ENCODE results near the gene USP8. TPM values are rescaled to one million over a fixed set of nuclear protein-coding genes. Genes with fewer than 3 reads are reported as not detected.

Gene USP8
- polyA plus RNA-seq, 1 donor from 2014 or later = 31.8 TPM

DNA sequence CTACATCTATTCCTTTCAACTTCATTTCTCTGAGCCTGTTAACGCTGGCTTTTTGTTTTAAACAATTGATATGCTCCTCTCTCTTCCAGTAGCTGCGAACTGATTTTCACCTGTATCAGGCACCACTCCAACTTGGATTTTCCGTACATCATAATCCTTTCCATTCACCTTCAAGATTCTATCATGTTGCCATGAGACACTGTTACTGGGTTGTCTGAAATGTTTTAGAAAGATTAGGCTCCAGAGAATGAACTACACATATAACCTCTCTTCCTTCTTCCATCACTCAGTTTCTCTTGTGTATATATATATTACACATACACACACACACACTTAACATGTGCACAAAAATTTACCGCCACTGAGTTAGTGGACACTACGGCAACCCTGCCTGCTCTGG lies 122.4 kb downstream of the USP8 start, which contains the start of gene USP50:
TSS of gene USP50 (minus strand) at position 101 of the 400 bp plus-strand sequence. CDS start 141 bp downstream, outside the sequence.
- no peak within 1 kb of the TSS for H2AFZ ChIP-seq (ENCODE audit: low read depth, low read length)
- H3K4me3 ChIP-seq (ENCODE audit: low read length) = no peak within 1 kb of the TSS
- no peak within 1 kb of the TSS for H3K4me2 ChIP-seq (ENCODE audit: low read length)
- no peak within 1 kb of the TSS for H3K27ac ChIP-seq (ENCODE audit: low read length)
- H3K9me2 ChIP-seq (ENCODE audit: insufficient read depth, low read length) = no peaks in the 10 kb centered on the region
- no peaks in the 10 kb centered on the region for H3K79me2 ChIP-seq (replicated peaks; ENCODE audit: insufficient read depth, low read length)
- no peak within 1 kb of the TSS for H3K9ac ChIP-seq (ENCODE audit: low read length)
- no peaks in the 10 kb centered on the region for H3F3A ChIP-seq (ENCODE audit: insufficient read depth, low read length, poor library complexity, severe bottlenecking)
- no peaks in the 10 kb centered on the region for H3K27me3 ChIP-seq (ENCODE audit: insufficient read depth, low read depth, low read length)
- H3K9me3 ChIP-seq (ENCODE audit: low read length) = no peaks in the 10 kb centered on the region
- no peaks in the 10 kb centered on the region for H4K20me1 ChIP-seq (ENCODE audit: insufficient read depth)
- H3K36me3 ChIP-seq (ENCODE audit: insufficient read depth, low read length) = no peaks in the 10 kb centered on the region
- TF ChIP-seq SMC3 (conservative IDR thresholded peaks at IDR 0.05; ENCODE audit: poor library complexity) (no peak), MXI1 (conservative IDR thresholded peaks at IDR 0.05; ENCODE audit: poor library complexity, severe bottlenecking) (no peak), EZH2 (IDR thresholded peaks at IDR 0.05; ENCODE audit: borderline replicate concordance, insufficient read depth, low read length, poor library complexity, severe bottlenecking) (no peak), POLR2AphosphoS5 (IDR thresholded peaks at IDR 0.05) (no peak), TAF1 (IDR thresholded peaks at IDR 0.05; ENCODE audit: low read depth) (no peak), EP300 (conservative IDR thresholded peaks at IDR 0.05; ENCODE audit: poor library complexity, severe bottlenecking) (no peak), RAD21 (conservative IDR thresholded peaks at IDR 0.05) (no peak)
- TF ChIP-seq, protein P1, sequence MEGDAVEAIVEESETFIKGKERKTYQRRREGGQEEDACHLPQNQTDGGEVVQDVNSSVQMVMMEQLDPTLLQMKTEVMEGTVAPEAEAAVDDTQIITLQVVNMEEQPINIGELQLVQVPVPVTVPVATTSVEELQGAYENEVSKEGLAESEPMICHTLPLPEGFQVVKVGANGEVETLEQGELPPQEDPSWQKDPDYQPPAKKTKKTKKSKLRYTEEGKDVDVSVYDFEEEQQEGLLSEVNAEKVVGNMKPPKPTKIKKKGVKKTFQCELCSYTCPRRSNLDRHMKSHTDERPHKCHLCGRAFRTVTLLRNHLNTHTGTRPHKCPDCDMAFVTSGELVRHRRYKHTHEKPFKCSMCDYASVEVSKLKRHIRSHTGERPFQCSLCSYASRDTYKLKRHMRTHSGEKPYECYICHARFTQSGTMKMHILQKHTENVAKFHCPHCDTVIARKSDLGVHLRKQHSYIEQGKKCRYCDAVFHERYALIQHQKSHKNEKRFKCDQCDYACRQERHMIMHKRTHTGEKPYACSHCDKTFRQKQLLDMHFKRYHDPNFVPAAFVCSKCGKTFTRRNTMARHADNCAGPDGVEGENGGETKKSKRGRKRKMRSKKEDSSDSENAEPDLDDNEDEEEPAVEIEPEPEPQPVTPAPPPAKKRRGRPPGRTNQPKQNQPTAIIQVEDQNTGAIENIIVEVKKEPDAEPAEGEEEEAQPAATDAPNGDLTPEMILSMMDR (IDR thresholded peaks at IDR 0.05; ENCODE audit: poor library complexity, severe bottlenecking) = no peak
- TF ChIP-seq, protein P2, sequence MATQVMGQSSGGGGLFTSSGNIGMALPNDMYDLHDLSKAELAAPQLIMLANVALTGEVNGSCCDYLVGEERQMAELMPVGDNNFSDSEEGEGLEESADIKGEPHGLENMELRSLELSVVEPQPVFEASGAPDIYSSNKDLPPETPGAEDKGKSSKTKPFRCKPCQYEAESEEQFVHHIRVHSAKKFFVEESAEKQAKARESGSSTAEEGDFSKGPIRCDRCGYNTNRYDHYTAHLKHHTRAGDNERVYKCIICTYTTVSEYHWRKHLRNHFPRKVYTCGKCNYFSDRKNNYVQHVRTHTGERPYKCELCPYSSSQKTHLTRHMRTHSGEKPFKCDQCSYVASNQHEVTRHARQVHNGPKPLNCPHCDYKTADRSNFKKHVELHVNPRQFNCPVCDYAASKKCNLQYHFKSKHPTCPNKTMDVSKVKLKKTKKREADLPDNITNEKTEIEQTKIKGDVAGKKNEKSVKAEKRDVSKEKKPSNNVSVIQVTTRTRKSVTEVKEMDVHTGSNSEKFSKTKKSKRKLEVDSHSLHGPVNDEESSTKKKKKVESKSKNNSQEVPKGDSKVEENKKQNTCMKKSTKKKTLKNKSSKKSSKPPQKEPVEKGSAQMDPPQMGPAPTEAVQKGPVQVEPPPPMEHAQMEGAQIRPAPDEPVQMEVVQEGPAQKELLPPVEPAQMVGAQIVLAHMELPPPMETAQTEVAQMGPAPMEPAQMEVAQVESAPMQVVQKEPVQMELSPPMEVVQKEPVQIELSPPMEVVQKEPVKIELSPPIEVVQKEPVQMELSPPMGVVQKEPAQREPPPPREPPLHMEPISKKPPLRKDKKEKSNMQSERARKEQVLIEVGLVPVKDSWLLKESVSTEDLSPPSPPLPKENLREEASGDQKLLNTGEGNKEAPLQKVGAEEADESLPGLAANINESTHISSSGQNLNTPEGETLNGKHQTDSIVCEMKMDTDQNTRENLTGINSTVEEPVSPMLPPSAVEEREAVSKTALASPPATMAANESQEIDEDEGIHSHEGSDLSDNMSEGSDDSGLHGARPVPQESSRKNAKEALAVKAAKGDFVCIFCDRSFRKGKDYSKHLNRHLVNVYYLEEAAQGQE (IDR thresholded peaks at IDR 0.05; ENCODE audit: borderline replicate concordance) = no peak

DNA sequence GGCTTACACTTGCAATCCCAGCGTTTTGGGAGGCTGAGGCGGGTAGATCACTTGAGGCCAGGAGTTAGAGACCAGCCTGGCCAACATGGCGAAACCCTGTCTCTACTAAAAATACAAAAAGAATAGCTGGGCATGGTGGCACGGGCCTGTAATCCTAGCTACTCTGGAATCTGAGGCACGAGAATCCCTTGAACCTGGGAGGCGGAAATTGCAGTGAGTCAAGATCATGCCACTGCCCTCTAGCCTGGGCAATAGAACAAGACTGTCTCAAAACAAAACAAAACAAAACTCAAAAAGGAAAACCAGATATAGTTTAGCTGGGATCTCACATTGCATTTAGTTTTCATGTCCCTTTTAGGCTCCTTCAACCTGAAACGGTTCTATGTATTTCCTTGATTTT lies 125.1 kb downstream of the USP8 start:
- Histone ChIP-seq H3K9me2 (ENCODE audit: insufficient read depth, low read length) (no peaks in the 10 kb centered on the region), H3K36me3 (ENCODE audit: insufficient read depth, low read length) (no peaks in the 10 kb centered on the region), H3K27me3 (ENCODE audit: insufficient read depth, low read depth, low read length) (no peaks in the 10 kb centered on the region)

More for the DNA sequence above, 125.1 kb downstream of the USP8 start:
- H3K4me3 ChIP-seq (ENCODE audit: low read length) = no peak overlapping the region
- TF ChIP-seq, protein P1 (IDR thresholded peaks at IDR 0.05; ENCODE audit: poor library complexity, severe bottlenecking) = no peak
- TF ChIP-seq, protein P2 (IDR thresholded peaks at IDR 0.05; ENCODE audit: borderline replicate concordance) = no peak
- TF ChIP-seq MXI1 (conservative IDR thresholded peaks at IDR 0.05; ENCODE audit: poor library complexity, severe bottlenecking) = no peak
- no peaks in the 10 kb centered on the region for H3K79me2 ChIP-seq (replicated peaks; ENCODE audit: insufficient read depth, low read length)
- H4K20me1 ChIP-seq (ENCODE audit: insufficient read depth) = no peaks in the 10 kb centered on the region
- H3F3A ChIP-seq (ENCODE audit: insufficient read depth, low read length, poor library complexity, severe bottlenecking) = no peaks in the 10 kb centered on the region
- H3K9me3 ChIP-seq (ENCODE audit: low read length) = no peaks in the 10 kb centered on the region
- H3K4me2 ChIP-seq (ENCODE audit: low read length) = no peak overlapping the region
- no peak overlapping the region for H3K9ac ChIP-seq (ENCODE audit: low read length)
- H2AFZ ChIP-seq (ENCODE audit: low read depth, low read length) = no peak overlapping the region
- H3K27ac ChIP-seq (ENCODE audit: low read length) = no peak overlapping the region
